Neural progenitor cell (in vitro differentiated cells): ENCODE measurements around the gene AUTS2. TPM values are rescaled to one million over a fixed set of nuclear protein-coding genes. Genes with fewer than 3 reads are reported as not detected.

ENCODE experiments used
- DNase-seq: peaks from one replicate; pipeline ENCODE4 v3.0.0-alpha.2; 2016; ENCODE audit warnings: low spot score
- H2AFZ ChIP-seq: fragments of 200-600 bp; sonication (generic); replicated peaks from 2 replicates; pipeline ENCODE4 v1.6.1; 2016; ENCODE audit warnings: antibody characterized with exemption
- H3F3A ChIP-seq: fragments of 200-600 bp; sonication (generic); 2 replicates; pipeline ENCODE4 v1.6.1; 2016; ENCODE audit warnings: antibody characterized with exemption, low read depth
- H3K27ac ChIP-seq: fragments of 200-600 bp; sonication (generic); 2 replicates; pipeline ENCODE4 v1.5.1; 2016; ENCODE audit warnings: mild to moderate bottlenecking
- H3K27me3 ChIP-seq: fragments of 200-600 bp; sonication (generic); 2 replicates; pipeline ENCODE4 v1.6.1; 2016; ENCODE audit warnings: mild to moderate bottlenecking, moderate library complexity
- H3K36me3 ChIP-seq: fragments of 200-600 bp; sonication (generic); 2 replicates; pipeline ENCODE4 v1.5.1; 2016
- H3K4me1 ChIP-seq: fragments of 200-600 bp; sonication (generic); 2 replicates; pipeline ENCODE4 v1.6.1; 2016; ENCODE audit warnings: mixed run types
- H3K4me2 ChIP-seq: fragments of 200-600 bp; sonication (generic); 2 replicates; pipeline ENCODE4 v1.6.1; 2016
- H3K4me3 ChIP-seq: fragments of 200-600 bp; sonication (generic); 2 replicates; pipeline ENCODE4 v1.5.1; 2016
- H3K79me2 ChIP-seq: fragments of 200-600 bp; sonication (generic); 2 replicates; pipeline ENCODE4 v1.6.1; 2016; ENCODE audit warnings: low read depth
- H3K9ac ChIP-seq: fragments of 200-600 bp; sonication (generic); 2 replicates; pipeline ENCODE4 v1.6.1; 2016
- H3K9me3 ChIP-seq: fragments of 200-600 bp; sonication (generic); 2 replicates; pipeline ENCODE4 v1.5.1; 2016; ENCODE audit warnings: low read depth
- H4K20me1 ChIP-seq: fragments of 200-600 bp; sonication (generic); 2 replicates; pipeline ENCODE4 v1.6.1; 2016; ENCODE audit warnings: low read depth
- H3K27ac Mint-ChIP-seq: 3 replicates; pipeline ENCODE4 v1.8.0; 2021; ENCODE audit warnings: mixed read lengths
- H3K27me3 Mint-ChIP-seq: 2 replicates; pipeline ENCODE4 v1.8.0; 2022; ENCODE audit warnings: low read depth, mild to moderate bottlenecking, inconsistent platforms, moderate library complexity, mixed read lengths; ENCODE audit not compliant: insufficient read depth
- H3K36me3 Mint-ChIP-seq: 3 replicates; pipeline ENCODE4 v1.8.0; 2021; ENCODE audit warnings: mixed read lengths
- H3K4me1 Mint-ChIP-seq: 3 replicates; pipeline ENCODE4 v1.8.0; 2021; ENCODE audit warnings: mixed read lengths
- H3K4me3 Mint-ChIP-seq: 3 replicates; pipeline ENCODE4 v1.8.0; 2021; ENCODE audit warnings: mild to moderate bottlenecking, moderate library complexity, mixed read lengths
- H3K9me3 Mint-ChIP-seq: 3 replicates; pipeline ENCODE4 v1.8.0; 2020; ENCODE audit warnings: mixed read lengths
- CTCF ChIP-seq: fragments of 200-600 bp; sonication (generic); IDR thresholded peaks from 2 replicates; pipeline ENCODE4 v1.5.1; 2017; ENCODE audit warnings: antibody characterized with exemption, mild to moderate bottlenecking
- EZH2 ChIP-seq: fragments of 200-600 bp; sonication (generic); IDR thresholded peaks from 2 replicates; pipeline ENCODE4 v1.6.1; 2017; ENCODE audit warnings: antibody characterized with exemption, mild to moderate bottlenecking, moderate library complexity
- EZH2phosphoT487 ChIP-seq: fragments of 200-600 bp; sonication (generic); IDR thresholded peaks from 2 replicates; pipeline ENCODE4 v1.6.1; 2017; ENCODE audit warnings: antibody characterized with exemption
- total RNA-seq: library from RNA; depleted of rRNA; stranded (reverse); fragments of >200 nt; gene quantifications from 2 replicates; pipeline ENCODE4 v1.2.3, GENCODE V29; 2015; ENCODE audit warnings: low replicate concordance

Gene AUTS2
- total RNA-seq, 1 donor from 2014 or later, result 50.0 TPM

- Mint-ChIP-seq H3K27ac (no peak overlapping the region), H3K36me3 (peaks cover 1% of the 10 kb centered on the region), H3K9me3 (no peaks in the 10 kb centered on the region), H3K27me3 (peaks cover 5% of the 10 kb centered on the region), H3K4me3 (no peak overlapping the region), H3K4me1 (peaks cover 36% of the 10 kb centered on the region)
- H3K4me1 ChIP-seq, result peaks cover 39% of the 10 kb centered on the region
- TF ChIP-seq EZH2, result no peak
- no peak for TF ChIP-seq EZH2phosphoT487
- TF ChIP-seq CTCF, result no peak
- peaks cover 12% of the 10 kb centered on the region for H4K20me1 ChIP-seq
- peak overlapping the region; percentile 54 for H3K4me2 ChIP-seq
- H3K36me3 ChIP-seq, result no peaks in the 10 kb centered on the region
- no peak overlapping the region for H3K9ac ChIP-seq
- H3K27ac ChIP-seq, result no peak overlapping the region
- peaks cover 33% of the 10 kb centered on the region for H3F3A ChIP-seq
- H3K9me3 ChIP-seq, result no peaks in the 10 kb centered on the region
- no peak for DNase-seq
- no peak overlapping the region for H2AFZ ChIP-seq
- H3K4me3 ChIP-seq, result no peak overlapping the region
- H3K79me2 ChIP-seq, result no peaks in the 10 kb centered on the region
- no peaks in the 10 kb centered on the region for H3K27me3 ChIP-seq
Observed at GRCh38 chr7:70657571-70657970, 1059.3 kb downstream of the AUTS2 start.

GRCh38 chr7:70657989-70658632 lies 1059.8 kb downstream of the AUTS2 start:
- Histone ChIP-seq H3K36me3 (no peaks in the 10 kb centered on the region), H3K27ac (no peak overlapping the region), H4K20me1 (peaks cover 12% of the 10 kb centered on the region), H3K4me3 (no peak overlapping the region), H3K79me2 (no peaks in the 10 kb centered on the region), H3K4me1 (peaks cover 44% of the 10 kb centered on the region), H3K9ac (no peak overlapping the region), H2AFZ (no peak overlapping the region), H3F3A (peaks cover 39% of the 10 kb centered on the region), H3K4me2 (peak overlapping the region; percentile 54), H3K9me3 (no peaks in the 10 kb centered on the region), H3K27me3 (no peaks in the 10 kb centered on the region)
- Mint-ChIP-seq H3K27ac (no peak overlapping the region), H3K36me3 (peaks cover 1% of the 10 kb centered on the region), H3K27me3 (peaks cover 5% of the 10 kb centered on the region), H3K4me3 (no peak overlapping the region), H3K9me3 (no peaks in the 10 kb centered on the region), H3K4me1 (peaks cover 39% of the 10 kb centered on the region)
- peak; percentile 53 for DNase-seq
- TF ChIP-seq CTCF (no peak), EZH2phosphoT487 (no peak), EZH2 (no peak)

DNA sequence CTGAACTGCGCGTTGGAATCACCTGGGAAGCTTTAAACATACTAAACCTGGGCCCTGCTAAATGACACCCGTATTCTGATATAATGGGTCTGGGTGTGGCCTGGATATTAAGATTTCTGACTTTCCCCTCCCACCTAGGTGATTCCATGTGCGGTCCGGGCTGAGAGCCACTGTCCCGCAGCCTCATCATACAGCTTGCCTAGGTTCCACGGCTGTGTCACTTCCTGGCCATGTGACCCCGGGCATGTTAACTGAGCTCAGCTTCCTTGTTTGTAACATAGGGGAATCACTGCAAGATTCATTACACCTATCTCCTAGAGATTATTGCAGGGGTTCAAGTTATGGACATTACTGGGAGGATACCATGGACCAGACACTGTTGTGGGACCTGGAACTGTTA lies 1061.0 kb downstream of the AUTS2 start:
- peaks cover 5% of the 10 kb centered on the region for H3K27me3 Mint-ChIP-seq
- H4K20me1 ChIP-seq, result peaks cover 12% of the 10 kb centered on the region
- no peak overlapping the region for H3K4me2 ChIP-seq
- peaks cover 46% of the 10 kb centered on the region for H3K4me1 ChIP-seq
- DNase-seq, result no peak
- H3K9me3 Mint-ChIP-seq, result no peaks in the 10 kb centered on the region
- H3K4me3 ChIP-seq, result no peak overlapping the region
- H2AFZ ChIP-seq, result no peak overlapping the region
- H3K27ac Mint-ChIP-seq, result no peak overlapping the region
- no peaks in the 10 kb centered on the region for H3K79me2 ChIP-seq
- H3K9me3 ChIP-seq, result no peaks in the 10 kb centered on the region
- no peak overlapping the region for H3K4me3 Mint-ChIP-seq
- TF ChIP-seq CTCF, result no peak
- TF ChIP-seq EZH2phosphoT487, result no peak
- no peak for TF ChIP-seq EZH2
- H3K4me1 Mint-ChIP-seq, result peaks cover 40% of the 10 kb centered on the region
- H3K36me3 ChIP-seq, result no peaks in the 10 kb centered on the region
- H3K27me3 ChIP-seq, result no peaks in the 10 kb centered on the region
- no peak overlapping the region for H3K9ac ChIP-seq
- no peak overlapping the region for H3K27ac ChIP-seq
- H3K36me3 Mint-ChIP-seq, result peaks cover 1% of the 10 kb centered on the region
- H3F3A ChIP-seq, result peaks cover 45% of the 10 kb centered on the region
